ENCODE results near the gene CORO7. TPM values are rescaled to one million over a fixed set of nuclear protein-coding genes. Genes with fewer than 3 reads are reported as not detected.

CORO7 gene
- total and polyA plus RNA-seq, 9 of the 15 experiments (the other 6 are each of a cell fraction or from before 2014, with no cell fraction given): 0.45 to 77.2 (median 18.7) TPM

DNA sequence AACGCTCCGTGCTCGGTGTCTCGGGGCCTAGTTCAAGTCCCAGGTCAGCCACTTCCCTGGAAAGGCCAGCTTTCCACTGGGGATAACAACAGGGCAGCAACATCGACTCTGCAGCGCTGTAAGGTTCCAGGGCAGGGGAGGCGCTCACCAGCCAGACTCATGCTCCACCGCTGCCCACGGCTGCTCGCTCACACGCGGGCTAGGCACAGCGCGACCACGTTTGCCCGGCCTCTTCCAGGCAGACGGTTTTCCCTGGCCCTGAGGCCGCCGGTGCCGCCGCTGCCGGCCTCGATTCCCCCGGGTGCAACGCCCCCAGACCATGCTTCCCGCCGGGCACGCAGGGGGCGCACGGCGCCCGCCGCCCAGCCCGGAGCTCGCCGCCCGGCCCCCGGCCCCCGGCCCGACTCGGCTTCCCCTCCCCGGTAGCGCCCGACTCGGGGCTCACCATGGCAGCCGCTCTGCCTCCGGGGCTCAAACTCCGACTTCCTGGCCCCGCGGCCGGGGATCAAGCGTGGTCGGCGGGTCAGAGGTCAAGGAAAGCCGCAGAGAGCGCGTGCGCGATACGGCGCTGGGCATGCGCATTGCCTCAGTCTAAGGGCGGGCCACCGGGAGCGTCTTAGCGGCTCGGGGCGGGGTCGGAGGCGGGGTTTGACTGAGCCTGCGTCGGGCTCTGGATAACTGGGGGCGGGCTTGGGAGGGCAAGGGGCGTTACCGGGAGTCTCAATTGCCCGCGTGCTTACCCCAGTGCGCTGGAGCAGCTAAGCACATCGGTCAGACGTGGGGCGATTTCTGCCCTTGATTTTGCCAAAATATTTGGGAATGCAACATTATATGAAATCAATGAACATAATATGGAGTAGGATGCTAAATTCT is 65.4 kb downstream of the CORO7 start, which contains the start of gene PAM16 (continued):
- TF ChIP-seq, protein P1, sequence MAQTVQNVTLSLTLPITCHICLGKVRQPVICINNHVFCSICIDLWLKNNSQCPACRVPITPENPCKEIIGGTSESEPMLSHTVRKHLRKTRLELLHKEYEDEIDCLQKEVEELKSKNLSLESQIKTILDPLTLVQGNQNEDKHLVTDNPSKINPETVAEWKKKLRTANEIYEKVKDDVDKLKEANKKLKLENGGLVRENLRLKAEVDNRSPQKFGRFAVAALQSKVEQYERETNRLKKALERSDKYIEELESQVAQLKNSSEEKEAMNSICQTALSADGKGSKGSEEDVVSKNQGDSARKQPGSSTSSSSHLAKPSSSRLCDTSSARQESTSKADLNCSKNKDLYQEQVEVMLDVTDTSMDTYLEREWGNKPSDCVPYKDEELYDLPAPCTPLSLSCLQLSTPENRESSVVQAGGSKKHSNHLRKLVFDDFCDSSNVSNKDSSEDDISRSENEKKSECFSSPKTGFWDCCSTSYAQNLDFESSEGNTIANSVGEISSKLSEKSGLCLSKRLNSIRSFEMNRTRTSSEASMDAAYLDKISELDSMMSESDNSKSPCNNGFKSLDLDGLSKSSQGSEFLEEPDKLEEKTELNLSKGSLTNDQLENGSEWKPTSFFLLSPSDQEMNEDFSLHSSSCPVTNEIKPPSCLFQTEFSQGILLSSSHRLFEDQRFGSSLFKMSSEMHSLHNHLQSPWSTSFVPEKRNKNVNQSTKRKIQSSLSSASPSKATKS (CRISPR knock-in tag; IDR thresholded peaks at IDR 0.05): no peak
- TF ChIP-seq DNMT1 (IDR thresholded peaks at IDR 0.05) (no peak), PRMT5 (CRISPR knock-in tag; IDR thresholded peaks at IDR 0.05) (no peak), TFE3 (CRISPR knock-in tag; IDR thresholded peaks at IDR 0.05) (no peak), MECOM (CRISPR knock-in tag; IDR thresholded peaks at IDR 0.05) (no peak), ZNF717 (CRISPR knock-in tag; IDR thresholded peaks at IDR 0.05) (no peak), WHSC1 (IDR thresholded peaks at IDR 0.05; ENCODE audit: low read length) (no peak), PTTG1 (tag; IDR thresholded peaks at IDR 0.05; ENCODE audit: low read depth) (no peak), ZSCAN32 (CRISPR knock-in tag; IDR thresholded peaks at IDR 0.05) (no peak), MAFF (IDR thresholded peaks at IDR 0.05; ENCODE audit: low read length) (no peak), ELF1 (tag; IDR thresholded peaks at IDR 0.05) (peak; percentile 79), ILK (tag; IDR thresholded peaks at IDR 0.05; ENCODE audit: borderline replicate concordance, low read depth) (no peak), ZNF175 (CRISPR knock-in tag; IDR thresholded peaks at IDR 0.05; ENCODE audit: low read depth) (no peak), RBM34 (IDR thresholded peaks at IDR 0.05; ENCODE audit: borderline replicate concordance, insufficient read depth, low read length) (0 out of 2 replicates have a peak, but pooled peaks have one; percentile 21), SPI1 (IDR thresholded peaks at IDR 0.05; ENCODE audit: borderline replicate concordance, low read depth, low read length) (no peak), RAD21 (CRISPR knock-in tag; conservative IDR thresholded peaks at IDR 0.05 in 1 of 2, IDR thresholded peaks at IDR 0.05 in 1 of 2) (no peak), KAT8 (IDR thresholded peaks at IDR 0.05; ENCODE audit: low read depth) (no peak), ZFP1 (CRISPR knock-in tag; IDR thresholded peaks at IDR 0.05) (no peak), ZBTB8A (IDR thresholded peaks at IDR 0.05; ENCODE audit: partially characterized antibody) (no peak), MCM3 (IDR thresholded peaks at IDR 0.05) (no peak), ZSCAN29 (IDR thresholded peaks at IDR 0.05) (no peak), E2F3 (CRISPR knock-in tag; IDR thresholded peaks at IDR 0.05) (0 out of 2 replicates have a peak, but pooled peaks have one; percentile 51)

Measured in K562 (cell line).